Measurements from ENCODE around the gene TAF11. TPM values are rescaled to one million over a fixed set of nuclear protein-coding genes. Genes with fewer than 3 reads are reported as not detected.

The TAF11 gene
- total and polyA plus RNA-seq, 2 donors from 2014 or later, result 21.1 to 27.3 TPM

DNA sequence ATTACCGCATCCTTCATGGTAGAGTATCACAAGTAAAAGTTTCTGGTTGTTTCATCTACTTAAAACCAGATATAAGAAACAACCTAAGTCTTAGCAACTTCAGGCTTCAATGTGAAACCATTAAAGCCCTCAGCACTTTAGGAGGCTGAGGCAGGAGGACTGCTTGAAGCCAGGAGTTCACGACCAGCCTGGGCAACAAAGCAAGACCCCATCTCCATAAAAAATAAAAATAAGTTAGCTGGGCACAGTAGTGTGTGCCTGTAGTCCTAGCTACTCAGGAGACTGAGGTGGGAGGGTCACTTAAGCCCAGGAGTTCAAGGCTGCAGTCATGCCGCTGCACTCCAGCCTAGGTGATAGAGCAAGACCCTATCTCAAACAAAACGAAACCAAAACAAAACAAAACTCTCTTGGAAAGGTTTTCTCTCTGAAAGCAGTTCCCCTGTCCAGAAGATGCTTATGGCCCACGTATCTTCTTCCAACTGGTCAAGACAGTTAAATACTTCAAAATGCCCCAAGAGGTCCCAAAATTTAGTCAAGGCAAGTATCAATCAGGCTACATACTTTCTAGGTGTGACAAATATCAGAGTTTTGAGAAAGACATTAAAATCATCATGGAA lies 9.9 kb downstream of the TAF11 start:
- intact Hi-C loops (cut with DNase I), result no loop called here
- FAIRE-seq, result no peak
- TF ChIP-seq, protein P1, sequence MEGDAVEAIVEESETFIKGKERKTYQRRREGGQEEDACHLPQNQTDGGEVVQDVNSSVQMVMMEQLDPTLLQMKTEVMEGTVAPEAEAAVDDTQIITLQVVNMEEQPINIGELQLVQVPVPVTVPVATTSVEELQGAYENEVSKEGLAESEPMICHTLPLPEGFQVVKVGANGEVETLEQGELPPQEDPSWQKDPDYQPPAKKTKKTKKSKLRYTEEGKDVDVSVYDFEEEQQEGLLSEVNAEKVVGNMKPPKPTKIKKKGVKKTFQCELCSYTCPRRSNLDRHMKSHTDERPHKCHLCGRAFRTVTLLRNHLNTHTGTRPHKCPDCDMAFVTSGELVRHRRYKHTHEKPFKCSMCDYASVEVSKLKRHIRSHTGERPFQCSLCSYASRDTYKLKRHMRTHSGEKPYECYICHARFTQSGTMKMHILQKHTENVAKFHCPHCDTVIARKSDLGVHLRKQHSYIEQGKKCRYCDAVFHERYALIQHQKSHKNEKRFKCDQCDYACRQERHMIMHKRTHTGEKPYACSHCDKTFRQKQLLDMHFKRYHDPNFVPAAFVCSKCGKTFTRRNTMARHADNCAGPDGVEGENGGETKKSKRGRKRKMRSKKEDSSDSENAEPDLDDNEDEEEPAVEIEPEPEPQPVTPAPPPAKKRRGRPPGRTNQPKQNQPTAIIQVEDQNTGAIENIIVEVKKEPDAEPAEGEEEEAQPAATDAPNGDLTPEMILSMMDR (IDR thresholded peaks at IDR 0.05; ENCODE audit: borderline replicate concordance, extremely low read depth, insufficient read depth), result no peak

GRCh38 chr6:34877259-34877658 lies 10.6 kb downstream of the TAF11 start:
- no peak overlapping the region for H3K9ac ChIP-seq (ENCODE audit: low read length in 3 of 3)
- H3K27me3 ChIP-seq (ENCODE audit: control insufficient read depth, insufficient read depth, low read length), result no peaks in the 10 kb centered on the region
- no peaks in the 10 kb centered on the region for H3K9me3 ChIP-seq (ENCODE audit: control insufficient read depth in 2 of 3, insufficient read depth in 1 of 3, low read length in 3 of 3)
- FAIRE-seq, result no peak
- H3K27ac ChIP-seq (ENCODE audit: low read depth in 2 of 2, low read length in 2 of 2), result no peak overlapping the region
- DNase-seq, result no peak
- no peaks in the 10 kb centered on the region for H3K4me1 ChIP-seq (ENCODE audit: control insufficient read depth in 2 of 3, insufficient read depth in 2 of 3, low read depth in 1 of 3, low read length in 3 of 3)
- no peak overlapping the region for H3K4me3 ChIP-seq (ENCODE audit: low read length in 3 of 3)
- intact Hi-C loops (cut with DNase I), result no loop called here
- TF ChIP-seq, protein P1 (IDR thresholded peaks at IDR 0.05; ENCODE audit: borderline replicate concordance, extremely low read depth, insufficient read depth), result no peak
- H3K36me3 ChIP-seq (ENCODE audit: control insufficient read depth in 2 of 3, insufficient read depth in 3 of 3, low read length in 3 of 3), result peaks cover 0 to 28% (median 26%) of the 10 kb centered on the region in 3 donors

More for the DNA sequence above, 9.9 kb downstream of the TAF11 start:
- Histone ChIP-seq H3K9me3 (ENCODE audit: control insufficient read depth in 2 of 3, insufficient read depth in 1 of 3, low read length in 3 of 3) (no peaks in the 10 kb centered on the region), H3K27me3 (ENCODE audit: control insufficient read depth, insufficient read depth, low read length) (no peaks in the 10 kb centered on the region), H3K9ac (ENCODE audit: low read length in 3 of 3) (no peak overlapping the region), H3K4me1 (ENCODE audit: control insufficient read depth in 2 of 3, insufficient read depth in 2 of 3, low read depth in 1 of 3, low read length in 3 of 3) (no peaks in the 10 kb centered on the region), H3K27ac (ENCODE audit: low read depth in 2 of 2, low read length in 2 of 2) (no peak overlapping the region), H3K36me3 (ENCODE audit: control insufficient read depth in 2 of 3, insufficient read depth in 3 of 3, low read length in 3 of 3) (peaks cover 0 to 21% (median 20%) of the 10 kb centered on the region in 3 donors), H3K4me3 (ENCODE audit: low read length in 3 of 3) (no peak overlapping the region)
- DNase-seq, result no peak

DNA sequence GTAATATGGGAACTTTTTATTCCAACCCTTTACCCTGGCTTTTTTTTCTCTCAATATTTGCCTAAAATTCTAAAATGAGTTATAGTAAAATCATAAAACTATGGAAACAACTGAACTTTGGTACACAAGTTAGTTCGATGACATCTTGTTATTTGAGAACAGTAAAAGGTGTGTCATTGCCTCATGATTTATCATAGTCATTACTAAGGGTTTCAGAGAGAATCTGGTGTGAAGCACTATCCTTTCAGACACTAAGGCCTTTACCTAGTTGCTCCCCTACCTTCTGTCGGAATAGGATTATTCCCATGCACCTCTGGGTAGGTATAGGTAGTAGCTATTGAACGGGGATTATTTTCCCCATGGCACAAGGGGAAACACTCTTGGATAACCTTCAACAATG lies 11.4 kb downstream of the TAF11 start:
- H3K4me3 ChIP-seq (ENCODE audit: low read length in 3 of 3), result no peak overlapping the region
- H3K9me3 ChIP-seq (ENCODE audit: control insufficient read depth in 2 of 3, insufficient read depth in 1 of 3, low read length in 3 of 3), result no peaks in the 10 kb centered on the region
- no peak overlapping the region for H3K9ac ChIP-seq (ENCODE audit: low read length in 3 of 3)
- H3K4me1 ChIP-seq (ENCODE audit: control insufficient read depth in 2 of 3, insufficient read depth in 2 of 3, low read depth in 1 of 3, low read length in 3 of 3), result no peaks in the 10 kb centered on the region
- DNase-seq (no peak), FAIRE-seq (no peak)
- intact Hi-C loops (cut with DNase I), result no loop called here
- no peak overlapping the region for H3K27ac ChIP-seq (ENCODE audit: low read depth in 2 of 2, low read length in 2 of 2)
- peaks cover 0 to 35% (median 30%) of the 10 kb centered on the region in 3 donors for H3K36me3 ChIP-seq (ENCODE audit: control insufficient read depth in 2 of 3, insufficient read depth in 3 of 3, low read length in 3 of 3)
- H3K27me3 ChIP-seq (ENCODE audit: control insufficient read depth, insufficient read depth, low read length), result no peaks in the 10 kb centered on the region
- TF ChIP-seq, protein P1 (IDR thresholded peaks at IDR 0.05; ENCODE audit: borderline replicate concordance, extremely low read depth, insufficient read depth), result no peak
